Kidney (tissue), 14 donors: ENCODE results near the gene DAB1. TPM values are rescaled to one million over a fixed set of nuclear protein-coding genes. Genes with fewer than 3 reads are reported as not detected.

Experiments
- DNase-seq, 5 donors: peaks; one replicate each; pipeline ENCODE4 v3.0.0-alpha.2; 2013 to 2020
- FAIRE-seq: peaks from 2 replicates; lab custom pipeline; 2012; peaks lifted over from hg19 to GRCh38; lab: Jason Lieb, UNC
- H3K27ac ChIP-seq, 2 donors: one replicate each; pipeline ENCODE4 v1.7.0; 2013; ENCODE audit warnings: low read depth in 2 of 2, low read length in 2 of 2, inconsistent platforms in 1 of 2
- H3K27me3 ChIP-seq: one replicate; pipeline ENCODE4 v1.7.1; 2013; ENCODE audit warnings: low read length, inconsistent platforms; ENCODE audit not compliant: control insufficient read depth, insufficient read depth
- H3K36me3 ChIP-seq, 3 donors: one replicate each; pipeline versions ENCODE4 v1.7.0 to v1.7.1; 2013; ENCODE audit warnings: low read length in 3 of 3, control low read depth in 1 of 3, inconsistent platforms in 1 of 3; ENCODE audit not compliant: insufficient read depth in 3 of 3, control insufficient read depth in 2 of 3
- H3K4me1 ChIP-seq, 3 donors: one replicate each; pipeline versions ENCODE4 v1.7.0 to v1.7.1; 2013; ENCODE audit warnings: low read length in 3 of 3, inconsistent platforms in 1 of 3, low read depth in 1 of 3; ENCODE audit not compliant: control insufficient read depth in 2 of 3, insufficient read depth in 2 of 3
- H3K4me3 ChIP-seq, 3 donors: one replicate each; pipeline versions ENCODE4 v1.7.0 to v1.8.1; 2013; ENCODE audit warnings: low read length in 3 of 3, control low read depth in 1 of 3, inconsistent platforms in 1 of 3
- H3K9ac ChIP-seq, 3 donors: one replicate each; pipeline versions ENCODE4 v1.7.0 to v1.7.1; 2013; ENCODE audit warnings: low read length in 3 of 3, control low read depth in 1 of 3, inconsistent platforms in 1 of 3
- H3K9me3 ChIP-seq, 3 donors: one replicate each; pipeline versions ENCODE4 v1.7.0 to v1.7.1; 2013; ENCODE audit warnings: low read length in 3 of 3, control low read depth in 1 of 3, inconsistent platforms in 1 of 3; ENCODE audit not compliant: control insufficient read depth in 2 of 3, insufficient read depth in 1 of 3
- CTCF ChIP-seq: IDR thresholded peaks from 3 replicates; pipeline ENCODE4 v1.5.1; 2012; ENCODE audit warnings: mild to moderate bottlenecking, moderate library complexity, borderline replicate concordance; ENCODE audit not compliant: insufficient read depth; ENCODE audit errors: extremely low read depth
- intact Hi-C: fragments of 100-400 bp; cut with DNase I; formaldehyde crosslinking; loops from one replicate; pipeline ENCODE4 v1.11.1; 2022
- polyA plus RNA-seq: library from polyadenylated mRNA; stranded (reverse); fragments of 350-450 nt; fragmentation: Illumina TruSeq; extraction: RNeasy Lipid Tissue Mini Kit (QIAGEN cat#74804); gene quantifications from one replicate; pipeline ENCODE4 v1.2.3, GENCODE V29; 2014; ENCODE audit warnings: low read depth, low replicate concordance; ENCODE audit not compliant: insufficient read depth
- total RNA-seq: library from RNA; stranded (reverse); fragmentation: NEBNext Ultra II Directional; extraction: Animal tissue kit (Norgen Biotek cat#: 25700); gene quantifications from one replicate; pipeline ENCODE4 v1.2.1, GENCODE V29; 2021
- donor health status: control.
- donor health status: control.
- donor health status: control.
- donor health status: control.
- donor health status: control.
- donor health status: DM: yes; HTN: yes; CAD: no.
- donor health status: Normal renal cell carcinoma (clear cell type).

DAB1 gene
- total and polyA plus RNA-seq, 2 donors from 2014 or later: 2.3 TPM; not detected in 1

GRCh38 chr1:56991576-56991975 lies 432.3 kb downstream of the DAB1 start:
- Histone ChIP-seq H3K27me3 (no peaks in the 10 kb centered on the region), H3K4me1 (peaks cover 0 to 7% (median 0%) of the 10 kb centered on the region in 3 donors), H3K4me3 (no peak overlapping the region), H3K9me3 (no peaks in the 10 kb centered on the region), H3K27ac (no peak overlapping the region), H3K36me3 (no peaks in the 10 kb centered on the region), H3K9ac (no peak overlapping the region)
- TF ChIP-seq CTCF: no peak
- intact Hi-C loops: loop anchor here (10.0 kb wide), 1 partner anchor 923 kb away; no protein-coding TSS in a partner anchor
- FAIRE-seq (no peak), DNase-seq (no peak)

GRCh38 chr1:56986397-56986796 lies 437.5 kb downstream of the DAB1 start:
- no peak for TF ChIP-seq CTCF
- Histone ChIP-seq H3K36me3 (no peaks in the 10 kb centered on the region), H3K27ac (no peak overlapping the region), H3K9me3 (no peaks in the 10 kb centered on the region), H3K9ac (no peak overlapping the region), H3K27me3 (no peaks in the 10 kb centered on the region), H3K4me3 (no peak overlapping the region), H3K4me1 (peaks cover 0 to 2% (median 0%) of the 10 kb centered on the region in 3 donors)
- no peak for FAIRE-seq
- DNase-seq: no peak
- intact Hi-C loops: no loop called here

GRCh38 chr1:56985857-56986256 lies 438.0 kb downstream of the DAB1 start:
- intact Hi-C loops: no loop called here
- FAIRE-seq: no peak

More at GRCh38 chr1:56985857-56986256, 438.0 kb downstream of the DAB1 start:
- TF ChIP-seq CTCF: no peak
- no peaks in the 10 kb centered on the region for H3K9me3 ChIP-seq
- DNase-seq: no peak
- H3K36me3 ChIP-seq: no peaks in the 10 kb centered on the region
- no peak overlapping the region for H3K4me3 ChIP-seq
- H3K4me1 ChIP-seq: peaks cover 0 to 2% (median 0%) of the 10 kb centered on the region in 3 donors
- H3K27me3 ChIP-seq: no peaks in the 10 kb centered on the region
- no peak overlapping the region for H3K27ac ChIP-seq
- H3K9ac ChIP-seq: no peak overlapping the region
